GM13976 (cell line): Measurements from ENCODE around the gene MAP4K4.

Experiments
- DNase-seq: peaks from one replicate; pipeline ENCODE4 v3.0.0; 2012; ENCODE audit warnings: low spot score
- CTCF ChIP-seq: IDR thresholded peaks from 2 replicates; pipeline ENCODE4 v1.5.1; 2012; ENCODE audit warnings: borderline replicate concordance, mild to moderate bottlenecking; ENCODE audit not compliant: insufficient read depth; ENCODE audit errors: extremely low read depth, missing control alignments, control extremely low read depth
- in situ Hi-C: fragments of 300-500 bp; cut with MboI; formaldehyde crosslinking; loops from one replicate; pipeline ENCODE4 v1.12.0; 2022; ENCODE audit warnings: low sequenced_read_pairs, mixed read lengths, inconsistent platforms; ENCODE audit not compliant: unreplicated experiment

Gene MAP4K4

GRCh38 chr2:101803945-101804696, 106.6 kb downstream of the MAP4K4 start:
- no peak for TF ChIP-seq CTCF
- in situ Hi-C loops = no loop called here

GRCh38 chr2:101805152-101806088, 107.9 kb downstream of the MAP4K4 start:
- in situ Hi-C loops = no loop called here
- DNase-seq = no peak
- no peak for TF ChIP-seq CTCF

More at GRCh38 chr2:101803945-101804696, 106.6 kb downstream of the MAP4K4 start:
- no peak for DNase-seq

- in situ Hi-C loops = no loop called here
- no peak for DNase-seq
- TF ChIP-seq CTCF = no peak
These were observed 108.6 kb downstream of the MAP4K4 start for GRCh38 chr2:101806123-101806522.

- no peak for DNase-seq
These were observed 109.2 kb downstream of the MAP4K4 start for GRCh38 chr2:101806701-101807100.

GRCh38 chr2:101807242-101807641, 109.7 kb downstream of the MAP4K4 start:
- no peak for TF ChIP-seq CTCF
- in situ Hi-C loops = no loop called here
- DNase-seq = no peak

More at GRCh38 chr2:101806701-101807100, 109.2 kb downstream of the MAP4K4 start:
- no peak for TF ChIP-seq CTCF
- in situ Hi-C loops = no loop called here

GRCh38 chr2:101808006-101808562, 110.6 kb downstream of the MAP4K4 start:
- in situ Hi-C loops = no loop called here
- no peak for DNase-seq
- TF ChIP-seq CTCF = no peak
